CD4-positive, alpha-beta T cell treated with Interferon gamma for 1 hour (primary cell): Measurements from ENCODE around the gene HES2.
"Not testable (repeated sequence)": the region's sequence is repeated elsewhere in the genome, so short reads cannot be mapped to it uniquely, and the experiment has no call there.

Experiments
- DNase-seq: peaks from one replicate; pipeline ENCODE4 v3.0.0-alpha.2; 2020

HES2 gene

GRCh38 chr1:6416295-6416656, 3.4 kb downstream of the HES2 start:
- no peak for DNase-seq

DNA sequence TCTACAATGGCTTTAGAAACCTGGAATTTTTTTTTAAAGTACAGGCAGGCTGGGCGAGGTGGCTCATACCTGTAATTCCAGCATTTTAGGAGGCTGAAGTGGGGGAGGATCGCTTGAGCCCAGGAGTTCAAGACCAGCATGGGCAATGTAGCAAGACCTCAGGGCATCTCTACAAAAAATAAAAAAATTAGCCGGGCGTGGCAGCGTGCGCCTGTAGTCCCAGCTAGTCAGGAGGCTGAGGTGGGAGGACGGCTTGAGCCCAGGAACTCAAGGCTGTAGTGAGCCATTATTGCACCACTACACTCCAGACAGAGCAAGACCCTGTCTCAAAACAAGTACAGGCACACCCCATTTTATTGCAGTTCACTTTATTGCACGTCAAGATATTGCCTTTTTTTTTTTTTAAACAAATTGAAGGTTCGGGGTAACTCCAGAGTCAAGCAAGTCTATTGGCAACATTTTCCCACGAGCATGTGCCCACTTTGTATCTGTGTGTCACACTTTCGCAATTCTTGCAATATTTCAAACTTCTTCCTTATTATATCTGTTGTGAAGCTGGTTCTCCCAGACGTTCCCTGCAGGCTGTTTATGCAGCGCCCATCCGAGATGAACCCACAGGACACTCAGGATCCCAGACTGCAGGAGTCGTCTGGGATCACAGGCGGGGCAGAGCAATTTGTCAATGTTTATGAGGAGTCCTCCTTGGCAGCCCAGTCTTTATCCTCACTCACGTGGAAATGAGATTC, 4.7 kb downstream of the HES2 start:
- DNase-seq, result no peak

DNA sequence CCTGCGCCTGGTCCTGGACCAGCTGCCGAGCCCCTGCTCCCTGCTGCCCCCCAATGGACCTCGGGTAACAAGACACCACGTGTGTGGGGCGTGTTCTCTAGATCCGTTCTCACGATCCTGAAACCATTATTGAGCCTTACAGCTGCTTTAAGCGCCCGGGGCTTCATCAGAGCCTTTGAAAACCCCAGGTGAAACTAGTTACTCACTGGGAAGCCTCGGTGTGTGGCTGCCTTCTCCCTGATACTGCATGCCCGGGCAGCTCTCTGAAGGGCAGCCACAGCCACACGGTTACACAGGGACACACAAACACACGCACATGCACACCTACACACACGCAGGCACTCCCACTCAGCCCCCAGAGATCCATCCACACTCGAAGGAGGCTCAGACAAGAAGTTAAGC, 5.3 kb downstream of the HES2 start:
- DNase-seq, result no peak

- no peak for DNase-seq
Measured at GRCh38 chr1:6412896-6413295, 6.8 kb downstream of the HES2 start.

DNA sequence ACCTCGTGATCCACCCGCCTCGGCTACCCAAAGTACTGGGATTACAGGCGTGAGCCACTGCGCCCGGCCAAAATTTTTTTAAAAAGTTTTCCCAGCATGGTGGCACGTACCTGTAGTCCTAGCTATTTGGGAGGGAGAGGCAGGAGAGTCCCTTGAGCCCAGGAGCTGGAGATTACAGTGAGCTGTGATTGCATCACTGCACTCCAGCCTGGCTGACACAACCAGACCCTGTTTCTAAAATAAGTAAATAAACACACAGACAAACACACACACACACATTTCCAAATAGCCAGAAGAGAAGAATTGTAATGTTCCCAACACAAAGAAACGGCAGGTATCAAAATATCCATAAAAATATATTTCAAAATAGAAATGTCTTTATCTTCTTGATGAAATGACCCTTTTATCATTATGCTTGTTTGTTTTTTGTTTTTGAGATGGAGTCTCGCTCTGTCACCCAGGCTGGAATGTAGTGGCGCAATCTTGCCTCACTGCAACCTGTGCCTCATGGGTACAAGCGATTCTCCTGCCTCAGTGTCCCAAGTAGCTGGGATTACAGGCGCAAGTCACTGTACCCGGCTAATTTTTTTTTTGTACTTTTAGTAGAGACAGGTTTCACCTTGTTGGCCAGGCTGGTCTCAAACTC, 9.3 kb downstream of the HES2 start:
- DNase-seq, result no peak

DNA sequence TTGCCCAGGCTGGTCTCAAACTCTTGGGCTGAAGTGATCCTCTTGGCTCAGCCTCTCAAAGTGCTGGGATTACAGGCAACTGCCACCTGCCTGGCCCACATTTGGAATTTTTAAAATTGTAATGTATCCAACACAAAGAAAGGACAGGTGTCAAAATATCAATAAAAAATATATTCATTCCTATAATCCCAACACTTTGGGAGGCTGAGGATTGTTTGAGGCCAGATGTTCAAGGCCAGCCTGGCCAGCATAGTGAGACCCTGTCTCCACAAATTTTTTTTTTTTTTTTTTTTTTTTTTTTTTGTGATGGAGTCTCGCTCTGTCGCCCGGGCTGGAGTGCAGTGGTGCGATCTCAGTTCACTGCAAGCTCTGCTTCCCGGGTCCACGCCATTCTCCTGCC, 10.0 kb downstream of the HES2 start:
- DNase-seq, result no peak

- DNase-seq, result no peak
Measured at GRCh38 chr1:6409053-6409452, 10.7 kb downstream of the HES2 start.

GRCh38 chr1:6408023-6408422, 11.7 kb downstream of the HES2 start:
- DNase-seq, result no peak

- DNase-seq, result peak; percentile 41
Measured at GRCh38 chr1:6401673-6402072, 18.0 kb downstream of the HES2 start.

GRCh38 chr1:6399294-6399693, 20.4 kb downstream of the HES2 start:
- no peak for DNase-seq

- no peak for DNase-seq
Measured at GRCh38 chr1:6397844-6398441, 21.8 kb downstream of the HES2 start.

- DNase-seq, result no peak
Measured at GRCh38 chr1:6396998-6397397, 22.7 kb downstream of the HES2 start.

GRCh38 chr1:6395781-6396244, 23.9 kb downstream of the HES2 start:
- DNase-seq, result not testable (repeated sequence)

GRCh38 chr1:6395130-6395529, 24.6 kb downstream of the HES2 start:
- not testable (repeated sequence) for DNase-seq

DNA sequence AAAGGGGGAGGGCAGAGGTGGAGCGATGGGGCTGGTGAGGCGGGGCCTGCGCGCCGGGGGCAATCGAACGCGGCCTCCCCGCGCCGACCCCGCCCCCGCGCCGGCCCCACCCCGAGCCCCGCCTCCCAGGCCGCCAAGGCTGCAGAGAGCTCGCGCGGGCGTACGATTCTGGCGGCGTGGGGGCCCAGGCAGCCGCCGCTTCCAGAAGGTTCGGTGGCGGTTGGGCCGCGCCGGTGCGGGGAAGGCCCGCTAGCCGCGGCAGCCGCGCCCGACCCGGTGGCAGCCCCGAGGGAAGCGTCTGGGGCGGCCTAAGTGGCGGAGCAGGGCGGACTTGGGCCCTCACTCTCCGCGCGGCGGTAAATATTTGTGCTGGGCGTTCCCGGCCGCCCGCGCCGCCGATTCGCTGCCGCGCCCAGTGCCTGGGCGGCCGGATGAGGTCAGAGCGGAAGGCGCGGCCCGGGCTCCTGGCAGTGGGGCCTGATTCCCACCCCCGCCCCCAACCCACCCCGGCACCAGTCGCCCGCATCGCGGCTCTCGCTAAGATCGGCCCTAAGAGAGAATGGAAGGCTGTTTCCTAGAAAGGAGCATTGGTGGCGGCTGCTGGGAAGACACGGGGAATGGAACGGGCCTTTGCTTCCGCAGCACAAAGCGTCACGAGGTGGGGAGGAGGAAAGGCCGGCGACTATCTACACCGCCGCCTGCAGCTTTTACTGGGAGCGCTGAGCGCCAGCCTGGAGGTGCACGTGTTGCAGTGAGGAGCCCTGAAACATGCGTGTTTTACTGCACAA, 26.1 kb downstream of the HES2 start, which contains the start of gene ACOT7:
ACOT7 (minus strand) TSS at position 368 of the 788 bp plus-strand sequence. CDS start 368 bp downstream, outside the sequence.
- DNase-seq, result peak; percentile 88

DNA sequence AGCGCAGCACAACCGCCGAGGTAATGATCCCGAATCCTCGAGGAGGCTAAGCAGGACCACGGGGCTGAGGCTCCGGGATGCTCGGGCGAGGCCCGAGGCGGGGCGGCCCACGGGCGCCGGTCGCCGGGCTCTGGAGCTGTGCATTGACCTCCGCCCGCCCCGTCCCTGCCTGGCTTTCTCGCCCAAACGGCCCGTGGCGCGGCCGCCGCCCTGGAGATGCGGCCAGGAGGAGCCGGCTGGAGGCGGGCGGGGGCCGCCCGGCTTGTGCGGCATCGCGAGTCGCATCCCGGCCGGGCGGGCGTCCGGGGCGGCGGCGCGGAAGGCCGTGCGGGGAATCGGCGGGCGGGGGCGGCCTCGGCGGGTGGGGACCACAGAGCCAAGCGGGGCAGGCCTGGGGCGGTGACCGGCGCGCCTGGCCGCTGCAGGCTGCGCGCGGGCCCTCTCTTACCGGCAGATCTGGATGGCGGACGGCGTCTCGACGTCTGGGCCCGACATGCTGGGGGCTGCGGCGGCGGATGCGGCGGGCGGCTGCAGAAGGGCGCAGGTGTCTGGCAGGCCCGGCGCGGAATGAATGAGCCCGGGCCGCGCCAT, 26.8 kb downstream of the HES2 start:
- DNase-seq, result no peak

DNA sequence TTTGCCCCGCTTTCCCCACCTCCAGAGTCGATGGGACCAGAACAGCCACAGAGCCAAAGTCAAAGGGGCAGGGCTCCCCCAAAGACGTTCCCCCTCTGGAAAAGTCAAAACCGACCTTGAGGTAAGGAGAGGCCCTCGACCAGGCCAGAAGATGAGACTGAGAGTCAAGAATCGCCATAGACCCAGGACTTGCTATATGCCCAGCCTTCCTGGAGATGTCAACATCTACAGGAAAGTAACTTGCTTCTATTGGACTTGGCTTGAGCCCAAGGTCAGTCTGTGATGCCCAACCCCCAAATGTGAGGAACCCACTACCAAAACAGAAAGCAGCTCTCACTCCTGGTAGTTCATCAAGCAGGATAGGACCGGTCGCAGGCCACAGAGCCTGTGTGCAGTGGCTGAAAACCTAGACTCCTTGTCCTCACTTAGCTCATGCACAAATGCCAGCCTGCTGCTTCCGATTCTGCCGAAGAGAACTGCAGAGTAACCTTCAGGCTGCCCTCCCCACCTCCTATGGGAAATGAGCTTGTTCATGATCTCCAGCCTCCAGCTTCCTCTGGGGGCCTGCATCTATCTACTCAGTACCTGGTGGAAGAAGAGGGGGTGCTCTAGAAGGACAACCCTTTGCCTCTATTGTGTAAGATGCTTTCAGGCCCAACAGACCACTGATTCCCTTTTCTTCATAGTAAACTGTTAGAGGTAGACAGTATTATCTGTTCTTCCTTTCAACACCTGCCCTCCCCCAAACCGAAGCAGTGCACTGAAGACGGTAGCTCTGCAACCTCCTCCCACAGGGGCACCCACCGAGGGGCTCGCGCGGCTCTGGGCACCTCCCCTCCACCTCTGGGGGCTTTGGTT, 27.5 kb downstream of the HES2 start:
- DNase-seq, result no peak

DNA sequence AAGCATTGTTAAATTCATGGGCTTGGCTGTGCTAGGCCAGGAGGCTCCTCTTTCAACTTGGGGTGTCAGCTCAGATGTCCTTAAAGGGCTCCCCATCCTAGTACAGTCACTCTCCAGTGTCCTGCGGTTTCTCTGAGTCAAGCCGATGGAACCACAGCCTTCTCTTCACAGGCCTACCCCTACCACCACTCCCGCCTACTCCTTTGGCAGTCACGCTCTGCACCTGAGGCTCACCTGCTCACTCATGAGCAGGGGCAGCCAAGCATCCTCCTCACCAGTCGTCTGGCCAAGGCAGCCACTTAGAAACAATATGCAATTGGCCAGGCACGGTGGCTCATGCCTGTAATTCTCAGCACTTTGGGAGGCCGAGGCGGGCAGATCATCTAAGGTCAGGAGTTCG, 29.7 kb downstream of the HES2 start:
- no peak for DNase-seq

GRCh38 chr1:6386371-6386949, 33.3 kb downstream of the HES2 start:
- no peak for DNase-seq

GRCh38 chr1:6385488-6386191, 34.1 kb downstream of the HES2 start:
- DNase-seq, result no peak

DNA sequence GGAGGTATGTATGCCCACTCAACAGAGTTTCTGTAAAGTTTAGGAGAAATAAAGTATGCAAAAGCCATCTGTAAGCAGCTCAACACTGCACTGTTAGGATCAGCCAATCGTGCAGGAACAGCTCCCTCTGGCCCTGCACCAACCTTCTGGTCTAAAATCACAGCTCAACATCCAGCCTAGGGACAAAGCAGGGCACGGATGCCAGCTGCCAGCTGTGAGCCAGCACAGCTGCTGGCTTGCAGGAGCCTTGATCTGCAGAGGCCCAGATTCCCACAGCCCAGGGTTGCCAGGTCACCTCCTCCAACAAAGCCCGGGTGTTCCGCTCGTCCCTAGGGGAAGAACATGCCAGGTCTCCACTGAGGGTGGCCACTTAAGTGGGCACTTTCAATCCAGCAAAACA, 34.8 kb downstream of the HES2 start:
- no peak for DNase-seq
